Heart left ventricle (tissue), 13 donors: Measurements from ENCODE around the gene NGB.

Experiments
- POLR2A ChIP-seq, 2 donors: fragments of 450-650 bp; IDR thresholded peaks; one replicate each; pipeline ENCODE4 v1.6.1; 2017; ENCODE audit warnings: antibody characterized with exemption in 2 of 2, mild to moderate bottlenecking in 2 of 2, moderate library complexity in 2 of 2
- TF ChIP-seq, protein P1 (sequence below), 12 donors: fragments of 200-600 bp; sonication (generic) in 4 of 12; IDR thresholded peaks; one replicate each; pipeline versions ENCODE4 v1.5.0 to v1.8.0; 2018 to 2022; ENCODE audit warnings: antibody characterized with exemption in 12 of 12, mild to moderate bottlenecking in 5 of 12
- donor health status: ischemic (EF 13 %, LVEDD 7.1; RV severe dilation, severe dysfunction).
- donor health status: DM: no; HTN: yes; CAD: no.
- donor health status: DM: no; HTN: no; CAD: no.
- donor health status: ischemic (EF 25% LVEDD 6.9; RV normal size, moderate dysfunction).
- donor health status: ischemic (EF 25% LVEDD 5.7; RV mildly dilated, moderate dysfunction).
- donor health status: ischemic (EF 35%, LVEDD 5.7; RV mildly dilated, moderate dysfunction).
- donor health status: nonischemic (EF 11% LVEDD 7.7; RV severe dilation, severe dysfunction).
- donor health status: DM: yes; HTN: yes; CAD: no.
- donor health status: PGD.
- donor health status: ischemic (EF 29% LVEDD 5.4; RV normal size, mild dysfunction).
- donor health status: nonischemic (EF 23%, LVEDD 6.1; RV moderate dilation, normal function).

- TF ChIP-seq, protein P1, sequence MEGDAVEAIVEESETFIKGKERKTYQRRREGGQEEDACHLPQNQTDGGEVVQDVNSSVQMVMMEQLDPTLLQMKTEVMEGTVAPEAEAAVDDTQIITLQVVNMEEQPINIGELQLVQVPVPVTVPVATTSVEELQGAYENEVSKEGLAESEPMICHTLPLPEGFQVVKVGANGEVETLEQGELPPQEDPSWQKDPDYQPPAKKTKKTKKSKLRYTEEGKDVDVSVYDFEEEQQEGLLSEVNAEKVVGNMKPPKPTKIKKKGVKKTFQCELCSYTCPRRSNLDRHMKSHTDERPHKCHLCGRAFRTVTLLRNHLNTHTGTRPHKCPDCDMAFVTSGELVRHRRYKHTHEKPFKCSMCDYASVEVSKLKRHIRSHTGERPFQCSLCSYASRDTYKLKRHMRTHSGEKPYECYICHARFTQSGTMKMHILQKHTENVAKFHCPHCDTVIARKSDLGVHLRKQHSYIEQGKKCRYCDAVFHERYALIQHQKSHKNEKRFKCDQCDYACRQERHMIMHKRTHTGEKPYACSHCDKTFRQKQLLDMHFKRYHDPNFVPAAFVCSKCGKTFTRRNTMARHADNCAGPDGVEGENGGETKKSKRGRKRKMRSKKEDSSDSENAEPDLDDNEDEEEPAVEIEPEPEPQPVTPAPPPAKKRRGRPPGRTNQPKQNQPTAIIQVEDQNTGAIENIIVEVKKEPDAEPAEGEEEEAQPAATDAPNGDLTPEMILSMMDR (IDR thresholded peaks at IDR 0.05): no peak
- no peak for TF ChIP-seq POLR2A (IDR thresholded peaks at IDR 0.05)
Observed at GRCh38 chr14:77220246-77221017, 50.6 kb downstream of the NGB start.
